Limb (tissue), 2 donors: ENCODE data around the gene ARHGEF7.

ENCODE experiments used
- DNase-seq, 2 donors: peaks; one replicate each; pipeline ENCODE4 v3.0.0-alpha.2; 2016; ENCODE audit errors: extremely low spot score in 2 of 2

ARHGEF7 gene

DNA sequence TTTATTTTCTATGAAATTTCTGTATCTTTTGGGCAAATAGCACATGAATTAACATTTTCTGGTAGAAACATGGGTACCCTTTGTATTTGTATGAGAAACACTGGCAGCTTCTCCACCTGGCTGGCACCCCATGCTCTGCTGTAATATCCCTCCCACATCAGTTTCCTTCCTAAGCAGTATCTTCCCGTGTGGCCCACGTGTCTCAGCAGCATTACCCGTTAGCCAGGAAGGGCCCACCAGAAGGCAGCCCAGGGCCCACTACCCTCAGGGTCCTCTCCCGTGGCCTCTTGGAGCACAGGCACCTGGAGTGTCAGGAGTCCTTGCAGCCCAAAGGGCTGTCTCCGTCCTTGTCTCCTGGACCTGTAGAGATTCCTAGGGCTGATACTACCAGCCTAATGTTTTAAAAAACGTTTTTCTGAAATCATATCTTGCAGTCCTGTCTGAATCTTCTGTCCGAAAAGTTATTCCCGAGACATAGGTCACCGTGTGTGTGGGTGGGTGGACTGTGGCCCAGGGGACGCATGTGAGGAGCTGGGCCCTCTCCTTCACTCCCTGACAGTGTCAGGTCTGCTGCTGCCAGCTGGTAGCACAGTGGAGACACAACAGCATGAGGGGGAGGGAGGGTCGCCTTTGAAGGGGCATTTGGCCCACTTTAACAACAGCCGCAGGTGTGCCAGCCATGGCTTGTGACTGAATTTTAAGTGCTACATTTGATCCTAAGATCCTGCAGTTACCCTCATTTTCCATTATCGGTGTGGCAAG, 183.3 kb downstream of the ARHGEF7 start:
- DNase-seq = no peak

DNA sequence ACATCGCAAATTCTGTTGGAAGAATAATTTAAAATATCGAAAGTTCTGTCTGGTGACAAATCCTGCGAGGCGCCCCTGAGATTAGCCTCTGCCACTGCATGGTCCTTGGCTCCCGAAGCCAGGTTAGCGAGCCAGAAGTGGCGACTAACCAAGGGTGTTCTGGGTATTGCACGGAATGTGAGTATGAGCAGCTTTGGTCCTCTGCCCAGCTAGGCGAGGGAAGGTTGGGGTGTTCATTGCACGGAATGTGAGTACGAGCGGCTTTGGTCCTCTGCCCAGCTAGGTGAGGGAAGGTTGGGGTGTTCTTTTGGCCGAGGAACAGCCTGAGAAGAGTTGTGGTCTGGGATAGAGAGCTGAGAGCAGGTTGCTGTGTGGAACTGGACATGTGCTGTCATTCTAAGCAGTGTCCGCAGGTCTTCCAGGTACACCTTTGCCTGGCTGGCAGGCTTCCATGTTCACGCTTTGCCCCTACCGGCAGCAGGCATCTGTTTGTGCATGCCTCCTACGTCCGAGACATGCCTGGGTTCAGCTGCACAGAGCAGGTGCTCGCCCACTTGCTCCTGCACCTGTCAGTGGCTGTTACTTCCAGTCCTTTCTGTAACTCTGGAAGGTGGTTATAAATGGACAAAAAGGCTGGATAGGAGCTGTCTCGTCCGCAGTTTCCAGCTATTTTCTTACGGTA, 187.1 kb downstream of the ARHGEF7 start:
- DNase-seq = peak in 1 of 2 donors; percentile 29

DNA sequence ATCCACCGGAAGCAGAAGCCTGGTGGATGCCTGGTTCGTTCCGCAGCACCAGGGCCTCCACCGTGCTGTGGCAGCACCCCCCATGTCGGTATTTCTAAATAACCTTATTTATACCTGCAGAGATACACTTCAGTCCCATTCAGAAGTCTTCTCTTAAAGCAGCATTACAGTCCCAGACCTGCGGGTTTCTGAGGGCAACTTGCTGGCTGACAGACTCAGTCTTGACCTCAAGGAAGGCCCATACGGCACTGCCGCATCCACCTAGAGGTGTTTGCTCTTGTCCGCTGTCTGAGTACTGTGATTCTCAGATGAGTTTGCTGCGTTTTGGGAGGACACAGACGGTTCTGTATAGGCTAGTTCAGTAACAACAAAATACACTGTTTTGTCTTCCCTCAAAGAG, 188.4 kb downstream of the ARHGEF7 start:
- DNase-seq = no peak

DNA sequence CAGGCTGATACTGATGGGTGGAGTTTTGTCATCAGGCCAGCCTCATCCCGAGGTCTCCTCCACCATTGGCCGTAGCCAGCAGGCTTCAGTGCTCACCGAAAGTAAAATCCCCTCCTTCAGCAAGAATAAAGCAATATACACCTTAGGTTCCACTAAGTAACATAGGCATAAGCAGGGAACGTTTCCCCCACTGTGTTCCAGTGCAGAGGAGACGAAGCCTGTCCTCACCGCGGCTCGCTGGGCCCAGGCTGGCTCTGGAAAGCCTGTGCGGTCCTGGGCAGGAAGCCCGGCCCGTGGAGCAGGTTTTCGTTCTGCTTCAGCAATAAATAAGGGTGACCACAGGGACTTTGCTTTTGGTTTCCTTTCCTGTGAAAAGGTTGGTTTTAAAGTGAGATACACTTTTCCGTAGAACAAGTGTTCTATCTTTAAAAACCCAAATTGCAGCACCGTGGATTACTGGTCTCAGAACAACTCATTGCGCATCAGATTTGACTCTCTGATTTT, 189.0 kb downstream of the ARHGEF7 start:
- DNase-seq = peak in 1 of 2 donors; percentile 12

DNA sequence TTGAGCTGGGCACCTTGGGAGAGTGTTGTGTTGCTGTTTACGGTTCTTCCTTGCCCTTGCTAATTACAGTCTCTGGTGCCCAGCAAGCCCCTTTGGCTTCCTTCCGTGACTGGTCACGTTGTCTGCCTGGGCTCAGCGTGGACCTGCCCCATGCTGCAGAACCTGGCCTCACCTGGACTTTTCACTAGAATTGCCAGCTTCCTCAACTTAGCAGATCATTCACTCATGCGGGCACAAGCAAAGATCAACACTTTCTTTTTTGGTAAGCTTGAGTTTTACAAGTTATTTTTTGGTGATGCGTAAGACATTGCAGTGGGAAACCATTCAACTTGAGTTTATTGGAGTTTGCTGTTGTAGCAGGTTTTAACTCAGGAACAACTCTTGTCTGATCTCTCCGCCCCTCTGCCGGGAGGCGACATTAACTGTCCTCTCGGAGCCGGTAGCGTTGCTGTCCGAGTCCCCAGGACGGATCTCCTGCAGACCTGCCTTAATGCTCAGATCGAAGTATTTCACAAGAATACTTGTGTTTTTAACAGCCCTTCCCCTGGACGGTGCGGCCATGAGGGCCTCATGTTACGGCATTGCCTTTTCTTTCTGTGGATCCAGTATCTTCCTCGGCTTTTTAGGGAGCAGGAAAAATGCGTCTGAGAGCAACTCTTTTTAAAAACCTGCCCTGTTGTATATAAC, 189.6 kb downstream of the ARHGEF7 start:
- DNase-seq = no peak

DNA sequence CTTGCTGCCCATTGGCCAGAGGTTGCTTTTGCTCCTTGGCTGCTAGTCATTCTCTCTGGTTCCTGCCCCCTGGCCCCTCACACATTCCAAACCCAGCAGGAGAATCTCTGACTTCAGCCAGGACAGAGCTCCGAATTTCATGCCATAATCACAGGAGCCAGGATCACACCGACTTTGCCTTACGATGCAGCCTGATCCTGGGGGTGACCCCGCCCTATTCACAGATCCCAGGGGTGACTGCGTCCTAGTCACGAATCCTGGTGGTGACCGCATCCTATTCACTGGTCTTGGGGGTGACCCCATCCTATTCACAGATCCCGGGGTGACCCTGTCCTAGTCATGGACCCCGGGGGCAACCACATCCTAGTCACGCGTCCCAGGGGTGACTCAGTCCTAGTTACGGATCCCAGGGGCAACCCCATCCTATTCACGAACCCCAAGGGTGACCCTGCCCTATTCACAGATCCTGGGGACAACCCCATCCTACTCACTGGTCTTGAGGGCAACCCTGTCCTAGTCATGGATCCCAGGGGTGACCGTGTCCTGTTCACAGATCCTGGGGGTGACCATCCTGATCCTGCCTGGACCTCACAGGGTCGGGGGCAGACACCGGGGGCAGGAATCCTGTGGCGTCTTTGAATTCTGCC, 198.0 kb downstream of the ARHGEF7 start:
- no peak for DNase-seq

DNA sequence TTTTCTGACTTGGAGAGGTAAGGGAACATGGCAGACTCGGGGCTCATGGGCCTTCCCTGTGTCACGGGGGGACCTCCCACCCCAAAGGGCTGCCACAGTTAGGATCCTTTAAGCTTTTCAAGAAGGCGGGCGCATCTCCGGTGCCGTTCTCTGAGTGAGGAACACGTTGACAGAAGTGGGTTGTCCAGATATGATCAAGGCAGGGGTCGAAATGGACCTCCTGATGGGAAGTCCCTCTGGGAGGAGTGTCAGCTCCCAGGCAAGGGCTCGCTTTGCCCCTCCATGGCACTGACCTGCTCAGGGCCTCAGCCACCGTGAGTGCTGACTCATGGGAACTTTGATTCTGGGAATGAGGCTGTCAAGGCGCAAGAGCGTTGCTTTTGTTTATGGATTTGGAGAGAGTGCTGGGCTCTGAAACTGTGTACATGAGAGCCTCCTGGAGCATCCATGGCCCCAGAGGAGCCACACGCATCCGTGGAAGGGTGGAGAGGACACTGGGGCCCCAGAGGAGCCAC, 198.9 kb downstream of the ARHGEF7 start:
- DNase-seq = no peak

DNA sequence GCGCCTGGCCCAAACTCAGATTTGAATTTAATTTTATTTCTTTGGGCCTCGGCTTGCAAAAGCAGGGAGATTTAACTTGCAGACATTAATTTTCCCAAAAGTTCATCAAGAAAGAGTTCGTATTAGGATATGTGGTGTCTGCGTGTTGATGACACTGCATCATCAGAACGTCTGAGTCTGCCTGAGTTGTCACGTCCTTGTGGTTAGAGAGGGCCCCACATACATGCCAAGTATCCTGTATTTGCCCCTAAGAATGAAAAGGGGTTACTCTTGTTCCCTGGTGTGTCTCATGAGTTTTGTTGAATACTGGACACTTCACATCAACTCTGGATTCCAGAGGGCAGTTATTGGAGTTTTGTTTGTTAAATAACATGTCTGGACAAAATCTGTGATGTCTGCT, 199.7 kb downstream of the ARHGEF7 start:
- no peak for DNase-seq

DNA sequence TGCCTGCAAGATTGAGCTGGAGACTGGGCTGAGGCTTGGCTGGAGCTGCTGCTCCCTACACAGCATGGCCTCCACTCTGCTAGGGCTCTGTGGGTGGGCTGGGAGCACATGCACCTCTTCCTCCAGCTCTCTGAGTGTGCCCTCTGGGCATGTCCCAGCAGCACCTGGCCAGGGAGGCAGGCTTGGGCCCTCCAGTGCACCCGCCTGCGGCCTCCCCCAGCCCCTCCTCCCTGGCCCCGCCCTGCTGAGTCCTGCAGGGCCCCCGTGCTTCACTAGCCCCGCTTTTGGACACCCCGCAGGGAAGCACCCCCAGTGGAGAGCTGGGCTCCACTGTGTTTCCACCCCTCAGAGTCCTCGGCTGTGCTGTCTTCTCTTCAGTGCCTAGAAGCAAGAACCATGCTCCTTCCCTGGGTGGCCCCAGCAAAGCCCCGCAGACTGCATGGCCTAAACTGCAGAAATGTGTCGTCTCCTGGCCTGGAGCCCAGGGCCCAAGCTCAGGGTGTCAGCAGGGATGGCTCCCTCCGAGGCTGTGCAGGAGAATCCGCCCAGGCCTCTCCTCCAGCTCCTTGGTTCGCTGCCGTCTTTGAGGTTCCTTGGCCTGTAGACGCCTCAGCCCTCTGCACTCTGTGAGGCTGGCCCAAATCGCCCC, 200.4 kb downstream of the ARHGEF7 start:
- no peak for DNase-seq

DNA sequence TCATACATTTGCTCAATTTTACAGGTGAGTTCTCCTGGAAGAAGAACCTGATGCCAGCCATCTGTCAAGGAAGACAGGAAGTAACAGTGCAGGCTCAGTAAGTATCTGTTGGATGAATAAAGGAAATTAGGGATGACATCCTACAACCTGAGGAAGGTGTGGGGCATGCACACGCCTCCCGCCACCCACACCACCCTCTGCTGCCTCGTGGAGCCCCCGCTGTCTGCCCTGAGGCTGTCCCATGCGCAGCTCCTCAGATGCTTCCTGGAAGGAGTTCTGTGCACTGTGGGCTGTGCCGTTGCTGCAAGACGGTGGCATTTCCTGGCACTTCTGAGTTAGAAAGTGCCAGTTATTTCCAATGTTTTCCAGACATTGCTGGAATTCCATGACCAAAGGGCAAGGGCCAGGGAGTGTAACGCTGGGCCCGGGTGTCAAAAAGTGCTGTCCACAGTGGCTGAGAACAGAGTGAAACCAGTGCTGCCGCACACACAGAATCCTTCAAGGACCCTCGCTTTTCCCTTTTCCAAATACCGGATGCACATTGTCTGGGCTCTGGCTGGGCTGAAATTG, 201.1 kb downstream of the ARHGEF7 start:
- DNase-seq = no peak

DNA sequence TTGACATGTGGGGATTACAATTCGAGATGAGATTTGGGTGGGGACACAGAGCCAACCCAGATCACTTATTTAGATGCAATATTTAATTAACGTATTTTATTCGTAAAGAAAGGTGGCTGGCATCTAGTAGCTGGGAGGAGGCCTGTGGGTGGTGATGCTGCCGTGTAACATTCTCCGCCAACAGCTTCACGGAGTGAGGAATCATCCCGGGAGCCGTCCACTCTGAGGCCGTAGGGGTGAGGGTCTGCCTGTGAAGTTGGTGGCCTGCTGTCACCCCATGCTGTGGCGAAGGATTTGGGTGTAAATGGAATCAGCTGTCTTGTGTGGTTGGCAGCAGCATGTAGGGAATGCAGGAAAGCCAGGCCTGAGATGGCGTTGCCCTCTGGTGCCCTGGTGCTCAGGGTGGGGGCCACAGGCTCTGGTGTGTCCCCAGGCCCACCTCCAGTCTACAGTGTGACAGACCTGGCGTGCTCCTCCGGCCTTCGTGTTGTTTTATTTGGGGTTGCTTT, 202.0 kb downstream of the ARHGEF7 start:
- no peak for DNase-seq

DNA sequence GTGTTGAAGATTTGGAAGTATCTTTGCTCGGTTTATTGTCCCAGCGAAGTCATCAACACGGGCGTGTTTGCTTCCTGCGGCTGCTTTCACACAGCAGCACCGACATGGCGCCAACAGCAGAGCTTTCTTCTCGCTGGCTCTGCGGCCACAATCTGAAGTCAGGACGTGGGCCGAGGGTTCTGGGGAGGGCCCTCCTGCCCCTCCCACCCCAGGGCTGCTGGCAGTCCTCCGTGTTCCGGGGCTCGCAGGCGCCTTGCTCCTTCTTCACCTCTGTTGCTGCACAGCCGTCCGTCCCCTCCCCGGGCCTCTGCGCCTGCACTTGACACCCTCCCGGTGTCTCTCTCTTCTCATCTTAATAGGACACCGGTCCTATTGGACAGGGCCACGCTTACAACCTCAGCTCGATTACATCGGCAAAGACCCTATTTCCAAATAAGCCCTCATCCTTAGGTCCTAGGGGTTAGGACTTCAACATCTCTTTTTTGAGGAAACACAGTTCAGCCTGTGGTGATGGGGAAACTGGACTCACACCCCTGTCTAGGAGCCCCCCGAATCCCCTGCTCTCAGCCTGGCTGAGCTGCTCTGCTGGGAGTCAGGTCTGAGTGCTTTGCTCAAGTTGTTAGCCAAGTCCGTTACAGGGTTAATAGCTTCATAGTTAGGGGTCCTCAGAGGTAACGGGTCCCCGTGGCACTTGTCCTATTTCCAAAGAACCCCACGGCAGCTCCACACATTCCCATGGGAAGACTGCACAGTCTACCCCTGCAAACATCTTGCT, 202.6 kb downstream of the ARHGEF7 start:
- DNase-seq = no peak

DNA sequence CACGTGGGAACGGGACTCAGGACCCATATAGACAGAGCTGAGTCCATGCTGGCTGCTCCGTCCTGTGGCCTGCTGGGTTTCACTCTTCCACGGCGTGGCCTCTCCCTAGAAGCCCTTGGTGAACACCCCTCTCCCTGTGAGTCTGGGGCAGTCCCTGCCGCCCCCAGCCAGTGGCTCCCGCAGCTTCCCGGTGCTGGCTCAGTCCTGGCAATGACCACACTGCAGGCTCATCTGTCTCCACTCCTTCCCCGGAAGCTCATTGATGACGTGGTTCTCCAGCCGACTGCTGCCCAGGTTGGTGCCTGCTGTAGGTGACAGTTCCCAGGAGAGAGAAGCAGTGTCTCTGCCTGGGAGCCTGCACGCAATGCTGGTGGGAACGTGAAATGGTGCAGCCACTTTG, 203.3 kb downstream of the ARHGEF7 start:
- peak in 1 of 2 donors; percentile 17 for DNase-seq

DNA sequence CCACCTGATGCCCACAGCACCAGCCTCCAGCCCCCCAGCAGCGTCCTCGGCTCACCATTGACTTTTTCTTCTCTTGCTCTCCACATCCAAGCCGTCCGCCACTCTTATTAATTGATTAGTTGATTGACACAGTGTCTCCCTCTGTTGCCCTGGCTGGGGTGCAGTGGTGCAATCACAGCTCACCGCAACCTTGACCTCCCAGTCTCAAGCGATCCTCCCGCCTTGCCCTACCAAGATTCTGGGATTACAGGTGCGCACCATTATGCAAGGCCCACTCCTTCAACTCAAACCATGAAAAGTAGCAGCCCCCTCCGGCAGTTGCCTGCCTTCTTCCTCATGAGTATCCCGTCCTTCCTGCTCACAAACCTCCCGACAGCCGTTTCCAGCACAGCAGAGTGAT, 204.4 kb downstream of the ARHGEF7 start:
- DNase-seq = no peak

DNA sequence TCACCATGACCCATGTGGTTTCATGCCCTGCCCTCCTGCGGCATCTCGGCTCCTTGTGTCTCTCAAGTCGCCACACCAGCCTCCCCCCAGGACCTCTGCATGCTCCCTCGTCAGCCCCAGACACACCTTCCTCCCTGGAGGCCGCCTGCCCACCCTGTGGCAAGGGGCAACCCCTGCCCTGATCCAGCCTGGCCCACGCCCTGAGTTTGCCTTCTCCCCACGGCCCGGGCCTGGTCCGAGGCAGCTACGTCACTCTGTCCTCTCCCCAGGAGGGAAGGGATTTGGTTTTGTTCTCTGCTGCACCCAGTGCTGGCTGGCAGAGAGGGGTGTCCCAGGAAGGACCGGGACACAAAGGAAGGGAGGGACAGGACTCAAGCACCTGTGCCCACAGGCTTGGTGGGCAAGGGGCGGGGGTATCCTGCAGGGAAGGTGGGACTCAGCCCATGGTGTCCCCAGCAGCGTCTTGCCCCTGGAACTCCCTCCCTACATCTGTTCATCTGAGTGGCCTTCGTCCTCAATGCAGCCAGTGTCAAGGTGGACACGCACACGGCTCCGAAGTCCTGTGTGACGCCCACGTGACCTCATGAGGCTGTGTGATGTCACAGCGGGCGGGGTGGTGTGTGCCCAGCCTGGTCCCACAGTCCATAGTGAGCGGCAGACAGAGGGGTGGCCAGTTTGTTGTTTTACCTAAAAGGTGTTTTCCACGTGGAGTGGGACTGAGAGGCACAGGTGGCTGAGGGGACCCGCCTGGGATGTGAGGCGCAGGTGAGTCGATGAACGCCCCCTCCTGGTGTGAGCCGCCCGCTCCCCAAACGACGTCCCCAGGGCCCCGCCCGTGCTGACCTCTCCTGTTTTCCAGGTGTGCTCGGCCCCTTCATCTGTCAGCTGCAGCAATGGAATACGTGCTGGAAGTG, 205.1 kb downstream of the ARHGEF7 start, which contains the start of gene TEX29:
TSS of gene TEX29 (plus strand) at position 645 of the 914 bp plus-strand sequence. CDS start at position 894, 249 bp downstream.
- peak in 1 of 2 donors; percentile 29 for DNase-seq

DNA sequence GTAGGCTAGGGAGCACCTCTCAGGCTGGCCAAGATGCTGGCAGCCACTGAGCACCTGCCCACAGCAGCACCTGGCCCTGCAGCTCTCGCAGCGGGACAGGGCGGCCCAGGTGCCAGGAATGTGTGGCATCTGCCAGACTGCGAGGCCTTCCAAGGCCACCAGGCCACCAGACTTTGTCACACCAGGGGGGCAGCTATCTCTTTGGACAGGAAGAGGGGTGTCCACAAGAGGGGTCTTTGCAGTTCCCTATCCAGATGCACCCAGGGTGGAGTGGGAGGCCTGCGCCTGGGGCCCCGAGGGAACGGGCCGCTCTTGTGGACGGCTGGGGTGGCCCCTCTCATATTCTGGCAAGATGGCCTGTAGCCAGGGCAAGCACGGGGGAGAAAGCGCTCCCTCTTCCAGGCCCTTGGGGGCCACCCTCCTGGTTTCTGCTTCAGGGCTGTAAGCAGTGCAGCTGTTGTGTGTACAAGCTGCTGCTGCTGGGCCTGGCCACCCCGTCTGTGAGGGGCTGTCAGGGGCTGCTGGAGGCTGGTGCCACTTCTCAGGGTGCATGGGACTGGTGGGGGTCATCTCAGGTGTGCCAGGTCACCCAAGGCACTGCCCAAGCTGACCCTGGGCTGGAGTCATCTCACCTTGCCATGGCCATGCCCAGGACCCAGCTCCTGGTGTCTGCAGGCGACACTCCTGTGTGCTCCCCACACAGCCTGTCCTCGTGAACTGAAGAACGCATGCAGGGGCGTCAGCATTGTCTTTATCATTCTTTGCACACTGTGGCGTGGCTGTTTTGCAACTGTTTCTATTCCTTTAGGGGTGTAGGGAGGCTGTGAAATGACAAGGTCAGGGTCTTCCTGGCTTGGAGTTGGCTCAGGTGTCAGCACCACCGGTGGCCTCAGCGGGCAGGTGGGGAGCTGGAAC, 207.1 kb downstream of the ARHGEF7 start:
- DNase-seq = peak in 1 of 2 donors; percentile 24

DNA sequence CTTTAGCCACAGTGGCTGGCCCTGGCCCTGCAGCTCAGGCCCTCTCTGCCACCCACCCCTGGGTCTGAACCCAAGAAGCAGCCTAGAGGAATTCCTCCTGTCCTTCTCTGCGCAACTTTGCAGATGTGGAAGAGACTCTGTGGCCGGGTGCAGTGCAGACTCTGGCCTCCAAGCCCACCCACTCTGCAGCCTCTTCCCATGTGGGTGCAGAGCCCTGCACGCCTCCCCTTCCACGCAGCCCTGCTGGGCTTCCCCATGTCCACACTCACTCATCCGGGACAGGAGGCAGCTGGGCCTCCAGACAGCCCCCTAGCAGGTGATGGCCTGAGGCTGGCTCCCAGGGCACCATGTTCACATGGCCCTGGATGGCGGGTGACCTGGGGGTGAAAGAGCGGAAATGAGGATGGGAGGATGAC, 207.8 kb downstream of the ARHGEF7 start:
- DNase-seq = no peak
